Stimulated activated CD4-positive, alpha-beta T cell treated with anti-CD3 and anti-CD28 coated beads, Interleukin-15, amount 100 ng/mL, for 48 hours (primary cell): ENCODE data around the gene ST6GALNAC5.

ENCODE experiments used
- DNase-seq, 2 donors: peaks; one replicate each; pipeline ENCODE4 v3.0.0-alpha.2; 2020; ENCODE audit warnings: low read depth in 2 of 2

ST6GALNAC5 gene

DNA sequence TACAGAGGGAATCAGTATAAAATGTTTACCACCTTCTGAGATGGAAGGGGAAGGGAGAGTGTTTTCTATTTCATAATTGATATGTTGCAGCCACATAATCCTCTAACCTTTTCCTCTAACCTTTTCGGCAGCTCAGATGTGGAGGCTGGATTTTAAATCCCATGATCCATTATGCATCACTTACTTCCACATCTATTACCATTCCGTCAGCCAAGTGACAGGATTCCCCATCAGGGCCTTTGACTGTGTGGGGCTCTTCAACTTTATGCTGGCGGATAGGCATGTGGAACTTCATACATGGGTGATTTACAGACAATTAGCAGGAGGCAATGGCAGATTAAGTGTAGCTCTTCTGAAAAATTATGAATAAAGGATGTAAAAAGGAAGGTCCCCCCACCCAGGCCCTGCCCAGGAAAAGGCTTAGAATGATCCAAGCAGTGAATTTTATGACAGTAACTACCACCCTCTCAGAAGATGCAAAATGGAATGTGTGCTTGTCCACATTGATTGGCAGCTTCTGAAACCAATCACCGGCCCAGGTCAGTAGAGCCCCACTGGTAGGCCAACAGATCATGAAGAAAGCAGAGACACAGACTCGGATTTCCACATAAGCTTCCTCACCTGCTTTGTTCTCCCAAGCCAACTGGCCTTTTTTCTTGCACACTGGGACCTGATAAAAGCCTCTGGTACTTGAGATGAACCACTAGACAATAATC, 147.0 kb downstream of the ST6GALNAC5 start:
- DNase-seq: no peak

DNA sequence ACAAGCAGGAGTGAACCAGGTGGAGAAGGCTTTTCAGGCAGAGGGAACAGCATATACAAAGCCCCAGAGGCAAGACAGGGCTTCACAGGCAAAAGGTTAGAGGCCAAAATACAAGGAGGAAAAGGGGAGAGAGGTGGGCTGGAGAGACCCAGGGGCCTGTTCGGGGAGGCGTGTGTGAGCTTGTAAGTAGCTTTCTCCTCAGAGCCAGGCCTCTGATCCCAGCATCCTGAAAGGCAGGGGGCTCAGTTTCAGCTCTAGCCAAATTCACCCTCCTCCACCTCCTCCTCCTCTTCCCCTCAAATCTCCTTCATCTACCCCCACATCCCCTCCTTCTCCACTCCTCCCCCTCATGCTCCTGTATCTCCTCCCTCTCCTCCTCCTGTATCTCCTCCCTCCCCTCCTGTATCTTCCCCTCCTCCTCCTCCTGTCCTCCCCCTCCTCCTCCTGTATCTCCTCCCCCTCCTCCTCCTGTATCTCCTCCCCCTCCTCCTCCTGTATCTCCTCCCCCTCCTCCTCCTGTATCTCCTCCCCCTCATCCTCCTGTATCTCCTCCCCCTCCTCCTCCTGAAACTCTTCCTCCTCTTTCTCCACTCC, 148.6 kb downstream of the ST6GALNAC5 start:
- DNase-seq: no peak

DNA sequence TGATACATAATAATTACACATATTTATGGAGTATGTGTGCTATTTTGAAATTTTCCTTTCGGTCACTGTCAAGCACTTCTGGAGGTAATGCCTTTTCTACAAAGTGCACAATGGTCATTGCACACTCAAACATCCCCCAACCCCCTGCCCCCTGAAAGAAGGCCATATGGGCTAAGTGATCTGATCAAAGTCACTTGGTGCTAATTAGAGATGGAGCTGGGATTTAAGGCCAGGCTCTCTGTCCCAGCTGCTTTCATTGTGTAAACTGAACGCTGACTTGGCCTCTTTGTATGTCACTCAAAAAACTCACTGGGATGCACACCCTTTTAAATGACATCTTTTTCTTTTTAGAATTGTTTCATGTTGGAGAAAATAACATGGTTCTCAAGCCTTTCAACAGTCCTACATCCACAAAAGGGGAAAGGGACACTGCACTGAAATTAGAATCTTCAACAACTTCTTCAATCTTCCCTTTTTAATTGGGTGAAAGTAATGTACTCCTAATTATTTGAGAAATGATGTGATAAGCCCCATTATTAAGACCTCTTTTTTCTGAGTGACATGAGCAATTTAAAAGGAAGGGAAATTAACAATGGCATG, 149.2 kb downstream of the ST6GALNAC5 start:
- DNase-seq: no peak

DNA sequence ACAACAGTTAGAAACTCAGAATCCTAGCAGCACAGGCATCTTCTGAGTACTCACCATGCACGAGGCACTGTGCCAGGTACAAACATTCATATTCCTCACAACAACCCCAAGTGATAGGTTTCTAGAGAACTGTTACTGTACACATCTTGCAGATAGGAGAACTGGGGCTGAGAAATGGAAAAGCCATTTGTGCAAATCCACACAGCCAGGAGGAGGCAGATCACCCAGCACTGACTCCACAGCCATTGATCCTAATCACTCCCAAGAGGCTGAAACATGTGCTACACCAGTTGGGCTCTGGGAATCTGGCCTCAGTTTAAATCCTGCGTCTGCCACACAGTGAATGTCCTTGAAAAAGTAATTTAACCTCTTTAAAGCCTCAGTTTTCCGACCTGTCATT, 151.0 kb downstream of the ST6GALNAC5 start:
- no peak for DNase-seq

DNA sequence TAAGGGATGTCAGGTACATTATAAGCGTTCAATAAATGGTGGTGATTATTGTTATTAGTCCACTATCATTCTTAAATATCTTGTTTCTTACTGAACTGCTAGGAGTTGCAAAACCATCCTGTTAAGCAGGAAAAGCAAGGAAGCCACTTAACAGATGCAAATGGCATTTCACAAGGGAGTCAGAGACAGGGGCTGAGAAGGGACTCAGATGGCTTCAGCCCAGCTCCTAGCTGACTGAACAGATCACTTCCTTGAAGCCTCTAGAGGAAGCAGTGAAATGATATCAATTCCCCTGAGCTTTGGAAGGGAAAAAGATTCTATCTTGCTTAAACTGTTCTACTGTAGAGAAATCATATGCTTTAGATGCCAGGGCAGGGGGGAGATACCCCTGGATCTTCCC, 151.5 kb downstream of the ST6GALNAC5 start:
- DNase-seq: no peak

DNA sequence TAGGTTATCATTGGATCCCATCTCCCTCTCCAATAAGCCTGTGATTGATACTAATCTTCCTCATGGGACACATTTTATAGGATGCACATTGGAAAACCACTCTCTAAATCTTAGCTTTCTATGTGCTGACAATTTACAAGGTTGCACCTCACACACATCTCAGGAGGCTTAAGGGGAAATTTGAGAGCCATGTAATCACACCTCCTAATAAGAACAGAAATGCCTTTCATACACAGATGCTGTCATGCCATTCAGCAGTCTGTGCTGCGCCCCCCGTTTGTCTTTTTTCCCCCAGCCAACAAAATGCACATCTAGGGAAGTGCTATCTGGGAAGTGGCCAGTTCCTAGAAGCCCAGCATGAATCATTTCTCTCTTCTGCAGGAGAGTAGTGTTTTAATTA, 154.5 kb downstream of the ST6GALNAC5 start:
- no peak for DNase-seq

DNA sequence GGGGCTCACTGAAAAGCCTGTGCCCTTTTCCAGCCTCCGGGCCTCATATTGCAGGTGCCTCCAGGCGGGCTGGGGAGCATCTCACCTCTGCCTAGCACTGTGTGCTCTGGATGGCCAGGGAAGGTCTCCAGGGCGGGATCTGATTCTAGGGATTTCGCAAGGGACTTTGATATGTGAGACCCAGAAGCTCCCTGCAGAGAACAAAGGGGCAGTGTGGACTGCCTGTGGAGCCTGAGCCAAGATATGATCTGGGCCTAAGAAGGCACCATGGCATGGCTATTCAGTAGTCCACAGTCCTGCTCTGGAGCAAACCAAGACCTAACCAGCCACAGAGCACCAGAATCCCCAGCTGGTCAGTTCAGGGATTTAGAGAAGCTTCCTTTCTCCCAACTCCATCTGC, 157.2 kb downstream of the ST6GALNAC5 start:
- no peak for DNase-seq

DNA sequence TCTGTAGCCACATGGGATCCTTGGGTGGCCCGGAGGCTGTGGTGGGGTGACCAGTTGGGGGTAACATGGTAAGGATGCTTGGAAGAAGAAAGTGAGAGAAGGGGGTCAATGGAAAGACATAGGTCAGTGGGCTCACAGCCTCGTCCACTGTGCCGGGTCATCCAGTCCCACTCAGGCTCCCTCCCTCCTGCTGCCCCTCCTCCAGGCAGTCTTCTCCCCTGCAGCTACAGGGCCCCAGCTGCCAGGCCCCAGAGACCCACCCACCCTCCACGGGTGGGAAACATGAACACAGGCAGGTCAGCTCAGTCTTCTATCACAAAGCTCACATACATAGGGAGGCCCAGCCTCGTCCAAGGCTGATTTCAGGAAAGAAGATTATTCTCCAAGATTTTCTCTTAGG, 158.3 kb downstream of the ST6GALNAC5 start:
- no peak for DNase-seq

DNA sequence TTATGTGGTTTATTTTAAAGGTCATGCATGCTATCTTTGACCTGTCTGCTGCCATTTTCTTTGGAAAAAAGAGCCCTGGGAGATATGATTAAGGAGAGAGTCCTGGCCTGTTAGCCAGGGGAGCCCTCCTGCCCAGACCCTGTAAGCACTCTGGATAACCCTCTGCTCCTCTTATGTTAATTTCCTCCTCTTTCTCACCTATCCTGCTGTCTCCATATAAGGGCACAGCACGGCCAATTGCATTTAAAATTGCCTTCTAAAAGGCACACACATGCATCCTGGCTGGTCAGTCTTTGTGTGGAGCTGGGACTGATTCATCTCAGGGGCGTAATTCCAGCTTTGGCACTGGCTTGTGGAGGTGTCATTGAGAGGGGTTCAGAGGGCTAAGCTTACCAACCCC, 158.9 kb downstream of the ST6GALNAC5 start:
- no peak for DNase-seq

DNA sequence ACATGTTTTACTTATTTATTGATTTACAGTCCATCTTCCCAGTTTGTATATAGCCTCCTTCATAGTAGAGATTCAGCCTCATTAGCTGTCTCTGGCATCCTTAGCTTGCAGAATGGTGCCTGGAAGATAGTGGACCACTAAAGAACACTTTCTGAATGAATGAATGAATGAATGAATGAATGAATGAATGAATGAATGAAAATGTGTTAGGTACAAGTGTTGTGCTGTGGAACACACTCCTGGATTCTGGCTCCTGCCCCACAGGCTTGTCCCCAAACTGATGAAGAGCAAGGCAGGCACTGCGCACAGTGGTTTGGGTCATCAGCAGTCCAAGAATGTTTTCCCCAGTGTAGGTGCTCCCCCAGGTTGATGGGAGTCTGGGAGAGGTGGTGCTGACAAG, 159.4 kb downstream of the ST6GALNAC5 start:
- DNase-seq: no peak

DNA sequence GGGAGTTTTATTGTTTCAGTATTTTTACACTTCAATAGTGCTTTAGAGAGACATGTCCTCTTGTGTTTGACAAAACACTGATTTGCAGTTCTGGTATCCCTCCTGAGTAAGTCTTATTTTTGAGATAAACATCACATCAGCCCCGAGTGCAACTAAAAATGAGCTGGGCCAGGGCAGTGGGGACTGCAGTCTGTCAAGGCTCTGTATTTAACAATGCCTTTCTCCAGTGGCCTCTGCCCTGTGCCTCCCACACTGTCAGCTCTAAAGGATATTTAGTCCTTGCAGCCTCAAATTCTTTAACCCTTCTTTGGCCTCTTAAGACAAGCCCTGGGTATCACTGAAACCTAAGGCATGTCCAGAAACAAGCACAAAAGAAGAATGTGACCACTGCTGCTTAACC, 160.6 kb downstream of the ST6GALNAC5 start:
- no peak for DNase-seq

DNA sequence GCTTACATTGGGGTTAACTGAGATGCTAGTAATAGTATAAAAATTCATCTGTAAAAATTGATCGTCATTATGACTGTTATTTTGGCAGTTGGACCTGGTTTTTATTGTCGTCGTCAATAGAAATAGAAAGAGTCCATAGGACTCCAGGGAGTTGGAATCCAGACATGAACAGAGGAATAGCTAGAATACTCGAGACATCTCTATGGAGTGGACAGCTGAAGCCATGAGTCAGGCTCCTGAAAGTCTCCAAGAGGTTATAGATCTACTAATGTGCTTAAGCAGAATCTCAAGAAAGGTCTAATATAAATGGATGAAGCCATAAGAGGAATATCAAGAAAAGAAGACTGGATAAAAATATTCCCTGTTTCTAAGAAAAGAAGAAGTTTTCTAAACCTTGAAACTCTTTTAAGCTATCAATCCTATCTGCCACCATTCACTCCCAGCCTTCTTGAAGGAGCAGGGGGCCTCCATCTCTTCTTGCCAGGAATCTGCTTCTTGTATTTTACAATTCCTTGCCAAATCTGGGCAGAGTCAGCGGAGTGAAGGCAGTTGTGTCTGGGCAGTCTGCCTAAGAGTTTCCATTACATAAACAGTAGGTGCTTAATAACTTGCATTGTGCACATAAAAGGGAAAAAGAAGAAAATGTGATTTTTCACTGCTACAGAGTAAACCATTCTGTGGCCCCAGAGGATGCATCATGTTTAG, 163.3 kb downstream of the ST6GALNAC5 start:
- no peak for DNase-seq

DNA sequence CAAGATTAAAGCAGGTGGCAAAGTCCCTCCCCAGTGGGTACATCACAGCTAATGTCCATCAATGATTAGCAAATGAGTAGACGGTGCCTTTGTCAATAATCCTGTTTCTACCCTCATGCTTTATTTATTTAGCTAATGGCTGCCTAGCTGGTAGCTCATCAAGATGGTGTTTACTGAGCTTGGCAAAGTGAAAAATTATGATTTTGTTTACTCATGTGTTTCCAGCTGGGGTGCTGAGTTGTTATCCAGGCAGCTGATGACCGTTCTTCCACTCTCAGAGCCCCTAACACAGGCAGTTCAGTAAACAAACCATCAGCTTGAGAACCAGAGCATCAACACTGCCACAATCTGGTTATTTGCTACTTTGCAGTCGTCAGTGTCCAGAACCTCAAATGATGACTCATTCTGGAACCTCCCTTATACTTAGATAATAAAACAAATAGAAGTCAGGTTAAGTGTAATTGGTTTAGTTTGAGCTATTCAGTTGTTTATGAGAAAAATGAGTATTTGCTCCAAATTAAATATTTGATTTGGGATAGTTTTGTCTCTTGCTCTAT, 163.9 kb downstream of the ST6GALNAC5 start:
- DNase-seq: no peak

DNA sequence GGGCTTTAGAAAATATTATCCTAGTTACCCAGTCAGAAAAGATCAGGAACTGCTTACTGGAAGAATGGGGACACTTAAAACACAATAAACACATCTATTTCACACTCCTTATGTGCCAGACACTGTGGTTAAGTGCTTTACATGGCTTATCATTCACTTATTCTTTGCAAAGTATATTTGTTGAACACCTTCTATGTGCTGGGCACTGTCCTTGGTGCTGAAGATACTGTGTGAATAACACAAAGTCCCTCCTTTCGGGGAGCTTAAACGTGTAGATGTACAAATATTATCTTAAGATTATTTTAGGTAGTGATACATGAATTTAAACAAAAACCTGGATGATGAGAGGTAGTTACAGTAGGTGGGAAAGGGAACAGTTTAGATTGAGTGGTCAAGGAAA, 169.3 kb downstream of the ST6GALNAC5 start:
- no peak for DNase-seq

DNA sequence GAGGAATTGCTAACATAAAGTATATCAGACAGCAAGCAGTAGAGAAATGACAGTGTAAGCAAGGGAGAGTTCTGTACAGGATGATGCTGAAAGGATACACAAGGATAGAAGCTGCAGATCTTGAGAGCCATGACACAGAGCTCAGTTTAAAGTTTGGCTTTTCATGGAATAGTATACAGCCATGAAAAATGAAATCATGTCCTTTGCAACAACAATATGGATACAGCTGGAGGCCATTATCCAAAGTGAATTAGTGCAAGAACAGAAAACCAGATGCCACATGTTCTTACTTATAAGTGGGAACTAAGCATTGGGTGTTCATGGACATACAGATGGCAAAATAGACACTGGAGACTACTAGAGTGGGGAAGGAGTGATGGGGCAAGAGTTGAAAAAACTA, 169.8 kb downstream of the ST6GALNAC5 start:
- DNase-seq: no peak

DNA sequence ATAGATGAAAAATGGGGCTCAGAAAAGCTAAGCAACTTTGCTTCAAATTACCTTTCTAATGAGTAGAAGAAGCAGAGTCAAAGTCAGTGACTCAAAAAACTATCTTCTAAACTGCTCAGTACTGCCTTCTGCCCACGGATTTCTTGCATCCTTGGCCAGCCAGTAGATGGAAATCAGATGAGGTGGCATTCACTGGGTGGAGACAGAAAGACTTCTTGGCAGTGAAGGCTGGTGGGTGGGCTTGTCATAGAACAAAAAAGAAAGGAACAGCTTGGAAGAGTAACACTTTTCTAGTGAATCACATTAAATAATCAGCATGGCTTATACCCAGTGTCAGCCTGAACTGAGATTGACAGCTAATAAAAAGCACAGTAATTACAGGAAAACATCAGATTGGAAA, 170.7 kb downstream of the ST6GALNAC5 start:
- no peak for DNase-seq

DNA sequence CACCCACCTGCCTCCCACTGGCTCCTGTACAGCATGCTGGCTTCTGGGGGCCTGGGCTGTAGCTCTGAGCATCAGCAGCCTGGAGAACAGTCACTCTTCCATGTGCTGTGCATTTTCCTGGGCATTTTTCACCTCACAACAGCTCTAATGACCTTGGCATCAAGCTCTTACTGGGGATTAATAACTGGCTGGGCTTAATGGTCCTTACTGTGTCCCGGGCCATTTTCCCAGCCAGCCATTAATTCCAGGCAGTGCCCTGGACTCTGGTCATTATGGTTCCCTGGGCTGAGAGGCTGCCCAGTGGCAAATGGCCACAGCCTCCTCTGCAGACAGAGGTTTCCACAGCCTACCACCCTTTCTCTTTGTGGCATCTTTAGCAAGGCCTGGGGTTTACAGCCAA, 171.8 kb downstream of the ST6GALNAC5 start:
- no peak for DNase-seq

DNA sequence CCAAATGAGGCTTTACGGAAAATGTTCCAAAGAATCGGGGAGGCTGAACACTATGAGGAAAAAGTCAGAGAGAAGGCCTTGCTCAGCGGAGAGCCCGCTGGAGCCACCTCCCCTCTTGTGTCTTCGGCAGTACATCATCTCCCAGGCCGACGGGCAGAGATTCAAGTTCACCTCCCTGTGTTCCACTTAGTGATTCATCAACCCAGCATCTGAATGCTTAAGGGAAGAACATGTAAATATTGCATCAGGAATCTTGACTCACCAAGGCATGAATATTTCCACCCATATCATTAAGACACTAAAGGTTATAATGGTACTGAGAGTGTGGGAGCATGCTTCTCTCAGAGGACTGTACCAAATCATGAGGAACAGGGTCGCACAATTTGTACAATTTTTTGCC, 172.5 kb downstream of the ST6GALNAC5 start:
- DNase-seq: no peak

DNA sequence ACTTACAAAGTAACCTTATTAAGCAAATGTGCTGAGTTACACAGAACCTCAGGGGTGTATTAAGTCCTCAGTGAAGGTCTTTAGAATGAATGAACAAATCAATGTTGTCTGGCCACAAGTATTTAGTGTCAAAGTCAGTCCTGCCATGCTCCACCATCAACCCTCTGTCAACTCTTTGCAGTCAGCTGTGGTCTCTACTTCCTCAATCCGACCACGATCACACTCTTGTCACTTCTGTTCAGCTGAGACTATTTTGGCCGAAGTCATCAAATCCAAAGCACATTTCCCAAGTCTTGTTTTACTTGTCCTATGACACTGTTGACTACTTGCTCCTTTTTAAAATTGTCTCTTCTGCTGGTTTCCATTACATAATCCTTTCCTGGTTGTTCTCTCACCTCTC, 173.5 kb downstream of the ST6GALNAC5 start:
- no peak for DNase-seq

DNA sequence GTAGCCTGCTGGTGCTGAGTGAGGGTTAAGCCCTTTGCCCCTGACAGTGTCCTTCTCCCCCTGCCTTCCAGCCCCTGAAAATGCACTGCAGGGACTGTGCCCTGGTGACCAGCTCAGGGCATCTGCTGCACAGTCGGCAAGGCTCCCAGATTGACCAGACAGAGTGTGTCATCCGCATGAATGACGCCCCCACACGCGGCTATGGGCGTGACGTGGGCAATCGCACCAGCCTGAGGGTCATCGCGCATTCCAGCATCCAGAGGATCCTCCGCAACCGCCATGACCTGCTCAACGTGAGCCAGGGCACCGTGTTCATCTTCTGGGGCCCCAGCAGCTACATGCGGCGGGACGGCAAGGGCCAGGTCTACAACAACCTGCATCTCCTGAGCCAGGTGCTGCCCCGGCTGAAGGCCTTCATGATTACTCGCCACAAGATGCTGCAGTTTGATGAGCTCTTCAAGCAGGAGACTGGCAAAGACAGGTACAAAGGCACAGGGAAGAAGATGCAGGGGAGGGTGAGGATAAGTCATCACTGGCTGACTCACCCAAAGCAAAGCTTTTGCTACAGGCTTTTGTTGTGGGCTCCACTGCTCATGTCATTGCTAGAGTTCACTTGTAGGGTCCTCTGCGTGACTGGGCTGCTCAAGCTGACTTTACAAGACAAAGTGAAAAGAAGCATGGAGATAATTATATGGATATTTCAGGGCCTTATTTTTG, 177.0 kb downstream of the ST6GALNAC5 start:
- DNase-seq: peak; percentile 2 to 7

DNA sequence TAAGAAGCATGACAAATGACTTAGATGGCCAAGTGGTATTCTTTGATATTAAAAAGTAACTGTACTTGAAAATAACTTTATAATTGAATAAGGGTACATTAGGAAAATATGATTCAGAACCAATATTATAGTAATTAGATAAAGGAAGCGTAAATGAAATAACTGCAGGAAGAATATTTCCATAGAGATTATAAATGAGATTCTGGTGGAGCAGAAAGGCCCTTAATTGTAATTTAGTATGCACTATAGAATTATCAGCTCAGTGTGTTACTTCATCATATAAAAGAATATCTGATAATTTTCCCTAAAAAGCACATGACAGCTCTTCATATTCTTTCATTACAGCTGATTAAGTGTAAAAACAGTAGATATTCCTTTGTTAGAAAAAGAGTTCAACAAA, 180.3 kb downstream of the ST6GALNAC5 start:
- no peak for DNase-seq
